ENCODE data around the gene MCC.

DNA sequence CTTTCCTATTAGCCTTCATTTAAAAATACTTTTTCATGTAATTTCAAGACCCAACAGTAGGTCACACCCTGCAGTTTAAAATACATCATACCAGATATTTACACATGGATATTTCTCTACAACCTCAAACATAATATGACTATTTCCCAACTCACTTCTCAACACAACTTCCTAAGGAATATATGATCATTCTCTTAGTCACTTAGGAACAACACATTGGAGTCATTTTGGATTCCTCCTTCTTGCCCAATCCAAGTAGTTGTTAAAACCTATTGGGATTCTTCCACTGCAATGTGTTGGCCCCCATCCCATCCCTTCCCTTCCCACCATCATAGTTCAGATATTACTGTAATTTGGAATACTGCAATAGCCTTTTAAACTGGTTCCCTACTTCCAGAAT, 366.2 kb downstream of the MCC start:
- TF ChIP-seq POLR2A (IDR thresholded peaks at IDR 0.05) = no peak
- TF ChIP-seq POLR2AphosphoS5 (IDR thresholded peaks at IDR 0.05) = no peak

All from breast epithelium (tissue), 3 donors.